ENCODE data around the gene PATJ. TPM values are rescaled to one million over a fixed set of nuclear protein-coding genes. Genes with fewer than 3 reads are reported as not detected.

The PATJ gene
- total and polyA plus RNA-seq, 10 donors: 2.3 to 32.2 (median 17.7) TPM

- Histone ChIP-seq H3K9me3 (peaks cover 0 to 4% (median 0%) of the 10 kb centered on the region in 8 donors), H3K27ac (no peak overlapping the region), H3K4me3 (no peak overlapping the region), H3K36me3 (no peaks in the 10 kb centered on the region), H3K27me3 (replicated peaks in 1 of 7) (no peaks in the 10 kb centered on the region), H3K4me1 (no peaks in the 10 kb centered on the region)
- no peak for DNase-seq
- no peak for TF ChIP-seq POLR2A (IDR thresholded peaks at IDR 0.05)
- whole genome bisulfite sequencing, 5 donors: 45 to 60% (median 53%) methylated on average over 2 of the region's 2 CpGs
- intact Hi-C loops (cut with DNase I; ENCODE audit: low total_unique reads): no loop called here
These were observed 208.1 kb downstream of the PATJ start for GRCh38 chr1:61950418-61950817.

GRCh38 chr1:61951731-61952580 lies 209.7 kb downstream of the PATJ start:
- TF ChIP-seq POLR2A (IDR thresholded peaks at IDR 0.05): no peak
- no peak for TF ChIP-seq CTCF (IDR thresholded peaks at IDR 0.05 in 8 of 11, conservative IDR thresholded peaks at IDR 0.05 in 3 of 11)
- TF ChIP-seq POLR2AphosphoS5 (IDR thresholded peaks at IDR 0.05): no peak
- Histone ChIP-seq H3K9me3 (peaks cover 0 to 4% (median 0%) of the 10 kb centered on the region in 8 donors), H3K27me3 (replicated peaks in 1 of 7) (no peaks in the 10 kb centered on the region), H3K4me3 (no peak overlapping the region), H3K4me1 (no peaks in the 10 kb centered on the region), H3K36me3 (no peaks in the 10 kb centered on the region), H3K27ac (no peak overlapping the region)
- no peak for DNase-seq
- WGBS, 5 donors: 76 to 91% (median 86%) methylated on average over 9 of the region's 9 CpGs
- intact Hi-C loops (cut with DNase I; ENCODE audit: low total_unique reads): no loop called here

- intact Hi-C loops (cut with DNase I; ENCODE audit: low total_unique reads): no loop called here
- H3K27ac ChIP-seq: no peak overlapping the region
- TF ChIP-seq POLR2AphosphoS5 (IDR thresholded peaks at IDR 0.05): no peak
- DNase-seq: no peak
- peaks cover 0 to 4% (median 0%) of the 10 kb centered on the region in 8 donors for H3K9me3 ChIP-seq
- WGBS, 5 donors: 61 to 81% (median 73%) methylated on average over 1 of the region's 1 CpG
- H3K4me3 ChIP-seq: no peak overlapping the region
- H3K4me1 ChIP-seq: no peaks in the 10 kb centered on the region
- H3K27me3 ChIP-seq (replicated peaks in 1 of 7): no peaks in the 10 kb centered on the region
- no peaks in the 10 kb centered on the region for H3K36me3 ChIP-seq
These were observed 210.4 kb downstream of the PATJ start for GRCh38 chr1:61952675-61953074.

- Histone ChIP-seq H3K36me3 (no peaks in the 10 kb centered on the region), H3K27ac (no peak overlapping the region), H3K27me3 (replicated peaks in 1 of 7) (no peaks in the 10 kb centered on the region), H3K9me3 (peaks cover 0 to 4% (median 0%) of the 10 kb centered on the region in 8 donors), H3K4me3 (no peak overlapping the region), H3K4me1 (no peaks in the 10 kb centered on the region)
- 92 to 95% (median 94%) methylated on average over 2 of the region's 2 CpGs for WGBS, 5 donors
- TF ChIP-seq CTCF (IDR thresholded peaks at IDR 0.05 in 8 of 11, conservative IDR thresholded peaks at IDR 0.05 in 3 of 11) (no peak), POLR2A (IDR thresholded peaks at IDR 0.05) (no peak), POLR2AphosphoS5 (IDR thresholded peaks at IDR 0.05) (no peak)
- DNase-seq: no peak
- intact Hi-C loops (cut with DNase I; ENCODE audit: low total_unique reads): no loop called here
These were observed 211.0 kb downstream of the PATJ start for GRCh38 chr1:61953076-61953789.

- Histone ChIP-seq H3K4me1 (no peaks in the 10 kb centered on the region), H3K9me3 (no peaks in the 10 kb centered on the region), H3K36me3 (no peaks in the 10 kb centered on the region), H3K27ac (no peak overlapping the region), H3K4me3 (no peak overlapping the region), H3K27me3 (replicated peaks in 1 of 7) (no peaks in the 10 kb centered on the region)
- WGBS, 5 donors: 92 to 98% (median 96%) methylated on average over 3 of the region's 3 CpGs
- intact Hi-C loops (cut with DNase I; ENCODE audit: low total_unique reads): no loop called here
- TF ChIP-seq CTCF (IDR thresholded peaks at IDR 0.05 in 8 of 11, conservative IDR thresholded peaks at IDR 0.05 in 3 of 11) (no peak), POLR2A (IDR thresholded peaks at IDR 0.05) (no peak), POLR2AphosphoS5 (IDR thresholded peaks at IDR 0.05) (no peak)
- DNase-seq: no peak
These were observed 211.5 kb downstream of the PATJ start for GRCh38 chr1:61953790-61954150.
